HCT116 (cell line): ENCODE data around the gene VIPR1. TPM values are rescaled to one million over a fixed set of nuclear protein-coding genes. Genes with fewer than 3 reads are reported as not detected.

Experiments
- ATAC-seq: fragments of 200-7000 bp; cut with Tn5 transposase; 2 replicates; pipeline ENCODE4 v1.9.1; 2020; ENCODE audit warnings: mild to moderate bottlenecking, moderate library complexity
- BruUV-seq: library from RNA; stranded (reverse); fragments of 400-500 nt; replicated peaks from 2 replicates; lab custom pipeline; 2021; lab: Mats Ljungman, UMichigan
- CTCF ChIA-PET: fragments of 300-600 bp; sonication (Branson Sonifier 250); formaldehyde crosslinking; loops from one replicate; lab custom pipeline; 2021; ENCODE audit warnings: antibody characterized with exemption; lab: Charles Lee
- POLR2A ChIA-PET: fragments of 300-600, 350-600 bp; sonication (Branson Sonifier 250); formaldehyde crosslinking; loops from one replicate; lab custom pipeline; 2021; ENCODE audit warnings: antibody characterized with exemption; lab: Charles Lee
- RAD21 ChIA-PET, 2 experiments: fragments of 300-600 bp; sonication (Branson Sonifier 250); formaldehyde crosslinking; loops; one replicate each; lab custom pipeline; 2023; ENCODE audit warnings: low total read pairs in 2 of 2; ENCODE audit not compliant: uncharacterized antibody in 2 of 2, unreplicated experiment in 2 of 2, low non-redundant PET in 1 of 2; lab: Charles Lee
- DNase-seq: peaks from one replicate; pipeline ENCODE4 v3.0.0-alpha.2; 2010; ENCODE audit warnings: low read depth, low spot score
- H2AFZ ChIP-seq: fragments of 200-600 bp; shearing (Covaris generic), sonication (generic); 2 replicates; pipeline ENCODE4 v1.6.1; 2017; ENCODE audit warnings: low read depth, mixed run types, mixed read lengths, antibody characterized with exemption, low read length; ENCODE audit not compliant: poor library complexity, severe bottlenecking
- H3K27ac ChIP-seq: 2 replicates; pipeline ENCODE4 v1.5.1; 2012; ENCODE audit warnings: low read depth, low read length
- H3K27me3 ChIP-seq: fragments of 200-600 bp; sonication (generic); 2 replicates; pipeline ENCODE4 v1.6.1; 2016; ENCODE audit warnings: mixed run types, low read length, mixed read lengths; ENCODE audit not compliant: insufficient read depth
- H3K36me3 ChIP-seq, 2 experiments: fragments of 200-500 bp in 1 of 2; fragments of 200-600 bp in 1 of 2; sonication (Bioruptor generic) in 1 of 2; sonication (generic) in 1 of 2; 2 replicates each; pipeline versions ENCODE4 v1.5.1 to v1.6.1; 2014 to 2016; ENCODE audit warnings: low read length in 2 of 2, inconsistent platforms in 1 of 2, mixed read lengths in 1 of 2, mixed run types in 1 of 2; ENCODE audit not compliant: insufficient read depth in 2 of 2, control insufficient read depth in 1 of 2
- H3K4me1 ChIP-seq, 2 experiments: fragments of 200-600 bp in 1 of 2; sonication (generic) in 1 of 2; 2 replicates each; pipeline versions ENCODE4 v1.5.1 to v1.6.1; 2012 to 2017; ENCODE audit warnings: low read length in 2 of 2, inconsistent platforms in 1 of 2, mild to moderate bottlenecking in 1 of 2, mixed read lengths in 1 of 2, mixed run types in 1 of 2, moderate library complexity in 1 of 2; ENCODE audit not compliant: insufficient read depth in 2 of 2, control insufficient read depth in 1 of 2
- H3K4me2 ChIP-seq: fragments of 200-600 bp; sonication (generic); 2 replicates; pipeline ENCODE4 v1.6.1; 2017; ENCODE audit warnings: mixed run types, low read length, mixed read lengths
- H3K4me3 ChIP-seq, 2 experiments: fragments of 200-600 bp in 1 of 2; sonication (generic) in 1 of 2; replicated peaks in 1 of 2; 2 replicates each; pipeline ENCODE4 v1.5.1; 2011 to 2016; ENCODE audit warnings: low read length in 2 of 2, control low read depth in 1 of 2, low read depth in 1 of 2, mild to moderate bottlenecking in 1 of 2, mixed read lengths in 1 of 2, mixed run types in 1 of 2
- H3K79me2 ChIP-seq: fragments of 200-600 bp; sonication (generic); 2 replicates; pipeline ENCODE4 v1.6.1; 2017; ENCODE audit warnings: mild to moderate bottlenecking, mixed run types, low read length, moderate library complexity, mixed read lengths; ENCODE audit not compliant: insufficient read depth
- H3K9ac ChIP-seq: fragments of 200-600 bp; sonication (generic); 2 replicates; pipeline ENCODE4 v1.6.1; 2016; ENCODE audit warnings: low read length, mixed read lengths
- H3K9me2 ChIP-seq: fragments of 200-600 bp; sonication (generic), shearing (Covaris generic); 2 replicates; pipeline ENCODE4 v1.6.1; 2017; ENCODE audit warnings: mixed run types, mild to moderate bottlenecking, moderate library complexity; ENCODE audit not compliant: insufficient read depth
- H3K9me3 ChIP-seq, 2 experiments: fragments of 200-500 bp in 1 of 2; fragments of 200-600 bp in 1 of 2; sonication (Bioruptor generic) in 1 of 2; sonication (generic) in 1 of 2; 2 replicates each; pipeline ENCODE4 v1.6.1; 2014 to 2017; ENCODE audit warnings: low read length in 2 of 2, mixed read lengths in 2 of 2, inconsistent platforms in 1 of 2, low read depth in 1 of 2, mild to moderate bottlenecking in 1 of 2, mixed run types in 1 of 2, moderate library complexity in 1 of 2; ENCODE audit not compliant: control insufficient read depth in 1 of 2, insufficient read depth in 1 of 2
- H4K20me1 ChIP-seq: fragments of 200-600 bp; sonication (generic), shearing (Covaris generic); 2 replicates; pipeline ENCODE4 v1.6.1; 2017; ENCODE audit warnings: mixed run types, mild to moderate bottlenecking, moderate library complexity; ENCODE audit not compliant: insufficient read depth
- CBX3 ChIP-seq: IDR thresholded peaks from 2 replicates; pipeline ENCODE4 v1.6.1; 2012; ENCODE audit warnings: low read depth
- CEBPB ChIP-seq: IDR thresholded peaks from 2 replicates; pipeline ENCODE4 v1.6.1; 2012; ENCODE audit warnings: low read depth
- EGR1 ChIP-seq: IDR thresholded peaks from 2 replicates; pipeline ENCODE4 v1.6.1; 2012; ENCODE audit warnings: low read depth
- EZH2 ChIP-seq: fragments of 200-600 bp; sonication (generic); IDR thresholded peaks from 2 replicates; pipeline ENCODE4 v1.6.1; 2017; ENCODE audit warnings: antibody characterized with exemption, mixed run types
- EZH2phosphoT487 ChIP-seq: fragments of 200-600 bp; IDR thresholded peaks from 2 replicates; pipeline ENCODE4 v1.6.1; 2018; ENCODE audit warnings: antibody characterized with exemption, borderline replicate concordance
- FOSL1 ChIP-seq: IDR thresholded peaks from 2 replicates; pipeline ENCODE4 v1.6.1; 2012; ENCODE audit warnings: low read depth
- POLR2AphosphoS5 ChIP-seq: IDR thresholded peaks from 2 replicates; pipeline ENCODE4 v1.6.1; 2011; ENCODE audit warnings: mild to moderate bottlenecking, low read depth, low read length, moderate library complexity
- RAD21 ChIP-seq: IDR thresholded peaks from 2 replicates; pipeline ENCODE4 v1.6.1; 2012; ENCODE audit warnings: low read depth, mild to moderate bottlenecking
- SIN3A ChIP-seq: IDR thresholded peaks from 2 replicates; pipeline ENCODE4 v1.6.1; 2012; ENCODE audit warnings: low read depth
- SP1 ChIP-seq: IDR thresholded peaks from 2 replicates; pipeline ENCODE4 v1.6.1; 2012; ENCODE audit warnings: low read depth
- TCF7L2 ChIP-seq: IDR thresholded peaks from 2 replicates; pipeline ENCODE4 v1.7.0; 2011; ENCODE audit warnings: borderline replicate concordance, inconsistent platforms; ENCODE audit not compliant: insufficient read depth, insufficient read length; ENCODE audit errors: extremely low read depth
- YY1 ChIP-seq: IDR thresholded peaks from 2 replicates; pipeline ENCODE4 v1.6.1; 2011; ENCODE audit warnings: low read length, low read depth, moderate library complexity, mild to moderate bottlenecking; ENCODE audit not compliant: insufficient replicate concordance; ENCODE audit errors: extremely low read depth
- ZNF274 ChIP-seq: fragments of 200-500 bp; sonication (Bioruptor generic); IDR thresholded peaks from 2 replicates; pipeline ENCODE4 v1.6.1; 2014; ENCODE audit warnings: mild to moderate bottlenecking, low read depth, low read length, inconsistent platforms
- intact Hi-C: fragments of 100-400 bp; cut with micrococcal nuclease; formaldehyde crosslinking; loops from 2 replicates; pipeline ENCODE4 v1.10.0; 2022
- total RNA-seq: library from RNA; stranded (reverse); gene quantifications from one replicate; pipeline ENCODE4 v1.2.1, GENCODE V29; 2021; ENCODE audit not compliant: unreplicated experiment
- TF ChIP-seq, protein P1 (sequence below), 3 experiments: fragments of 200-600 bp in 1 of 3; sonication (generic) in 1 of 3; IDR thresholded peaks in 2 of 3; conservative IDR thresholded peaks in 1 of 3; 2 replicates each; pipeline ENCODE4 v1.5.1; 2012 to 2017; ENCODE audit warnings: low read depth in 2 of 3, low read length in 2 of 3, antibody characterized with exemption in 1 of 3, borderline replicate concordance in 1 of 3, control low read depth in 1 of 3, mild to moderate bottlenecking in 1 of 3, mixed read lengths in 1 of 3, mixed run types in 1 of 3, moderate library complexity in 1 of 3; ENCODE audit not compliant: insufficient read depth in 1 of 3
- TF ChIP-seq, protein P2 (sequence below): IDR thresholded peaks from 2 replicates; pipeline ENCODE4 v1.6.1; 2012
- TF ChIP-seq, protein P3 (sequence below): IDR thresholded peaks from 2 replicates; pipeline ENCODE4 v1.6.1; 2012
- TF ChIP-seq, protein P4 (sequence below): IDR thresholded peaks from 2 replicates; pipeline ENCODE4 v1.6.1; 2012; ENCODE audit warnings: low read depth

Gene VIPR1
- total RNA-seq, 1 experiment from 2014 or later, result 9.6 TPM

DNA sequence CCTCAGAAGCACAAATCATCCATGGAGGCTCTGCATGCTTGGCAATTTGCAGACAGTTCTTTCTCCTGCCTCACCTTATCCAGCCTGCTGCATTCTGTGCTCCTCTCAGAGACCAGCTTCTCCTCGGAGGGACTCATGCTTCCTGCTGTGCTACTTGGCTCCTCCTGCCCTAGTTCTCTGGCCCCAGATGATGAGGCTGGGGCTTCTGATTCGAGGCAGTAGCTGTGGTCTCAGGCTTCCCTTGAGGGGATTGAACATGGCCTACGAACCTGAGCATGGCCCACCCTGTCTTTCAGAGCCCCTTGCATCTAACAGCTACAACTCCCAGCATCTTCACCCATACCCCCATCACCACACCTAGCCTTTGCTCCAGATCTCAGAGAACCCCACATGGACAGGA is 6.7 kb downstream of the VIPR1 start (continued):
- TF ChIP-seq TCF7L2 (no peak), ZNF274 (no peak), YY1 (no peak), FOSL1 (no peak), RAD21 (no peak), SP1 (no peak), EZH2phosphoT487 (no peak), EZH2 (no peak), CBX3 (no peak), POLR2AphosphoS5 (no peak)
- TF ChIP-seq, protein P1, sequence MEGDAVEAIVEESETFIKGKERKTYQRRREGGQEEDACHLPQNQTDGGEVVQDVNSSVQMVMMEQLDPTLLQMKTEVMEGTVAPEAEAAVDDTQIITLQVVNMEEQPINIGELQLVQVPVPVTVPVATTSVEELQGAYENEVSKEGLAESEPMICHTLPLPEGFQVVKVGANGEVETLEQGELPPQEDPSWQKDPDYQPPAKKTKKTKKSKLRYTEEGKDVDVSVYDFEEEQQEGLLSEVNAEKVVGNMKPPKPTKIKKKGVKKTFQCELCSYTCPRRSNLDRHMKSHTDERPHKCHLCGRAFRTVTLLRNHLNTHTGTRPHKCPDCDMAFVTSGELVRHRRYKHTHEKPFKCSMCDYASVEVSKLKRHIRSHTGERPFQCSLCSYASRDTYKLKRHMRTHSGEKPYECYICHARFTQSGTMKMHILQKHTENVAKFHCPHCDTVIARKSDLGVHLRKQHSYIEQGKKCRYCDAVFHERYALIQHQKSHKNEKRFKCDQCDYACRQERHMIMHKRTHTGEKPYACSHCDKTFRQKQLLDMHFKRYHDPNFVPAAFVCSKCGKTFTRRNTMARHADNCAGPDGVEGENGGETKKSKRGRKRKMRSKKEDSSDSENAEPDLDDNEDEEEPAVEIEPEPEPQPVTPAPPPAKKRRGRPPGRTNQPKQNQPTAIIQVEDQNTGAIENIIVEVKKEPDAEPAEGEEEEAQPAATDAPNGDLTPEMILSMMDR (IDR thresholded peaks at IDR 0.05 in 2 of 3, conservative IDR thresholded peaks at IDR 0.05 in 1 of 3; ENCODE audit: borderline replicate concordance in 1 of 3, insufficient read depth in 1 of 3, low read depth in 2 of 3, low read length in 2 of 3), result no peak
- TF ChIP-seq, protein P2, sequence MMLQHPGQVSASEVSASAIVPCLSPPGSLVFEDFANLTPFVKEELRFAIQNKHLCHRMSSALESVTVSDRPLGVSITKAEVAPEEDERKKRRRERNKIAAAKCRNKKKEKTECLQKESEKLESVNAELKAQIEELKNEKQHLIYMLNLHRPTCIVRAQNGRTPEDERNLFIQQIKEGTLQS, result no peak

DNA sequence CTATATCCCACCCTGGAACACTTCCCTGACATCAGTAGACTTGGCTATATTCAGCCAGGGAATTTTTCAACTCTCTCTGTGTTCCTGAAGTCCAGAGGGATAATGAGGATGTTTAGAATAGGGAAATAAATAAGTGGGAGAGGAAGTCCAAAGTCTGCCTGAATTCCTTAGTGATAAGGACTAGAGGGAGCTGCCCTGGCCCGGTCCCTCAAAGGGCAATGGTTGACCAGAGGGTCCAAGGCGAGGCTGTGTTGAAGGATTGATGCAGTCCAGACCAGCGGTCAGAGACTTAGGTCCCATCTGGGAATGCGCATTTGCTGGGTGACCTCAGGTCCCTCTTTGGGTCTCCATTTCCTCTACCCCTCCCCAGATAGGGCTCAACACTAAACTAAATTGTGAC is 7.9 kb downstream of the VIPR1 start:
- ChIA-PET RAD21 (no interaction called here), POLR2A (no interaction called here), CTCF (interaction anchor here (1.7 kb wide), 1 partner anchor 67 kb away, joined by 3 read pairs; no protein-coding TSS in a partner anchor)
- intact Hi-C loops, result no loop called here
- no peak overlapping the region for H3K4me2 ChIP-seq
- no TSS peak for BruUV-seq
- no peaks in the 10 kb centered on the region for H3K79me2 ChIP-seq
- TF ChIP-seq EZH2 (no peak), SP1 (no peak), CEBPB (no peak), SIN3A (no peak), EZH2phosphoT487 (no peak), EGR1 (no peak)
- TF ChIP-seq, protein P3, sequence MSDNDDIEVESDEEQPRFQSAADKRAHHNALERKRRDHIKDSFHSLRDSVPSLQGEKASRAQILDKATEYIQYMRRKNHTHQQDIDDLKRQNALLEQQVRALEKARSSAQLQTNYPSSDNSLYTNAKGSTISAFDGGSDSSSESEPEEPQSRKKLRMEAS, result no peak
- TF ChIP-seq, protein P4, sequence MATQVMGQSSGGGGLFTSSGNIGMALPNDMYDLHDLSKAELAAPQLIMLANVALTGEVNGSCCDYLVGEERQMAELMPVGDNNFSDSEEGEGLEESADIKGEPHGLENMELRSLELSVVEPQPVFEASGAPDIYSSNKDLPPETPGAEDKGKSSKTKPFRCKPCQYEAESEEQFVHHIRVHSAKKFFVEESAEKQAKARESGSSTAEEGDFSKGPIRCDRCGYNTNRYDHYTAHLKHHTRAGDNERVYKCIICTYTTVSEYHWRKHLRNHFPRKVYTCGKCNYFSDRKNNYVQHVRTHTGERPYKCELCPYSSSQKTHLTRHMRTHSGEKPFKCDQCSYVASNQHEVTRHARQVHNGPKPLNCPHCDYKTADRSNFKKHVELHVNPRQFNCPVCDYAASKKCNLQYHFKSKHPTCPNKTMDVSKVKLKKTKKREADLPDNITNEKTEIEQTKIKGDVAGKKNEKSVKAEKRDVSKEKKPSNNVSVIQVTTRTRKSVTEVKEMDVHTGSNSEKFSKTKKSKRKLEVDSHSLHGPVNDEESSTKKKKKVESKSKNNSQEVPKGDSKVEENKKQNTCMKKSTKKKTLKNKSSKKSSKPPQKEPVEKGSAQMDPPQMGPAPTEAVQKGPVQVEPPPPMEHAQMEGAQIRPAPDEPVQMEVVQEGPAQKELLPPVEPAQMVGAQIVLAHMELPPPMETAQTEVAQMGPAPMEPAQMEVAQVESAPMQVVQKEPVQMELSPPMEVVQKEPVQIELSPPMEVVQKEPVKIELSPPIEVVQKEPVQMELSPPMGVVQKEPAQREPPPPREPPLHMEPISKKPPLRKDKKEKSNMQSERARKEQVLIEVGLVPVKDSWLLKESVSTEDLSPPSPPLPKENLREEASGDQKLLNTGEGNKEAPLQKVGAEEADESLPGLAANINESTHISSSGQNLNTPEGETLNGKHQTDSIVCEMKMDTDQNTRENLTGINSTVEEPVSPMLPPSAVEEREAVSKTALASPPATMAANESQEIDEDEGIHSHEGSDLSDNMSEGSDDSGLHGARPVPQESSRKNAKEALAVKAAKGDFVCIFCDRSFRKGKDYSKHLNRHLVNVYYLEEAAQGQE, result no peak
- no peak overlapping the region for H3K27ac ChIP-seq
- H3K4me1 ChIP-seq, result peaks cover 13 to 22% of the 10 kb centered on the region in 2 experiments
- no peaks in the 10 kb centered on the region for H4K20me1 ChIP-seq
- no peak overlapping the region for H3K9ac ChIP-seq
- no peak overlapping the region for H2AFZ ChIP-seq
- no peak overlapping the region for H3K4me3 ChIP-seq
- no peaks in the 10 kb centered on the region for H3K9me3 ChIP-seq
- H3K36me3 ChIP-seq, result no peaks in the 10 kb centered on the region
- H3K9me2 ChIP-seq, result no peaks in the 10 kb centered on the region
- no peaks in the 10 kb centered on the region for H3K27me3 ChIP-seq
- DNase-seq (no peak), ATAC-seq (no peak)
